Measurements from ENCODE around the gene CNGB1.
A peak's percentile ranks its signal among the peaks of the same experiment; 100 is the strongest.
"Not testable (repeated sequence)": the region's sequence is repeated elsewhere in the genome, so short reads cannot be mapped to it uniquely, and the experiment has no call there.

Gene CNGB1

DNA sequence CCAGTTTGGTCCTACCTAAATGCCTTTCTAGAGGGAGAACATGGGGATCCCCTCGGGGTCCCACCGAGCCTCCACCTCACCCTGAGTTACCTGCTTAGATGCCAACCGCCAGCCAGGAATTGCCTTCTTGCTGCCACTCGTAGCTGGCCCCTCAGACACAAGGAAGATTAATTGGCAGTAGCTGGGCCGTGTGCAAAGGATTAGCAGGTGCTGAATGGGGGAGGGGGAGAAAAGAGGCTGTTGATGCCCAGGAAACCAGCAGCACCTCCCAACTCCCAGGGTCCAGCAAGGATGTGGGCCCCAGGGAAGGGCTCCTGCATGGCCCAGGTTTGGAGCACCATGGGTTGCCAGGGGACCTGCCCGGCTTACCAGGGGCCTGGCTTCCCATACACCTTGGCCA is at the start of gene CNGB1:
TSS of gene CNGB1 (minus strand) at position 159 of the 400 bp plus-strand sequence. CDS start 3,842 bp downstream, outside the sequence.
- DNase-seq = no peak

- DNase-seq = no peak
These were observed 49.1 kb upstream of the CNGB1 start for GRCh38 chr16:58019866-58020538.

DNA sequence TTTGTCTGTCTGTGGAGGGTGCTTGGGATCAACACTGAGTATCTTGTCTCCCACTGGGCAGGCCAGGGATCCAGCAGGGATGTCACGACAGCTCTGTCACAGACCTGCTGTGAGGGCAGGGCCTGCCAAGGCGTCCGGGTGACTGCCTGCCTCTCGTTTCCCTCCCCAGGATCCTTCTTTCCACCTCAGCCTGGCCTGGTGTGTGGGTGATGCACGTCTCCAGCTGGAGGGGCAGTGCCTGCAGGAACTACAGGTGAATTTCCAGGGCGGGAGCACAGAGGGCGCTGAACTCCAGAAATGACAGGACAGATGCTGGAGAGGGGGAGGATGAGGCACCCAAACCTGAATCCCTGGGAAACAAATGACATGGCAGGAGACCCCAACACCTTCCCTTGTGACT is 47.9 kb upstream of the CNGB1 start:
- no peak for DNase-seq

DNA sequence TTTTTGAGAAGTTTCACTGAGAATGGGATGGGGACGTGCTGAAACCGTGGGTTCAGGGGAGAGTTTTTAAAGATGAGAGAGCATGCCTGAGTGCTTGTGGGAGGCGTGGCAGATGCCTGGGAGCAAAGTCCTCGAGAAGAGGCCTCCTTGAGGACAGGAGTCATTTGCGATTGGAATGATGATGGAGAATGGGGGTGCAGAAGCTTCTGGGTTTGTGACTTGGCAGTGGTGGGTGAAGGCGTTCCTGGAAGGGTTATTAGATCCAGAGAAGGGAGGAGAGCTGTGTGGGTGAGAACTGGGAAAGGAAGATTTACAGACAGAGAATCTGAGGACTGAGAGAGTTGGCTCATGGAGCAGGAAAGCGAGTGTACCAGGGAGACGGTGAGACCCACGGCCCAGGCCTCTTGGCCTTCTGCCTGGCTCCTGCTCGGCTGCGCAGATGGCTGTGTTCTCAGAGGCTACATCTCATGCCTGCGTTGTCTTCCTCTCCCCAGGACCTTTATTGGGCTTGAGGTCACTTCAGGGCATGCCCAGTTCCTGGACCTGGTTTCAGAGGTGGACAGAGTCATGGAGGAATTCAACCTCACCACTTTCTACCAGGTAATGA is 46.0 kb upstream of the CNGB1 start:
- DNase-seq = no peak

GRCh38 chr16:58013201-58013956 is 42.5 kb upstream of the CNGB1 start:
- DNase-seq = no peak

DNA sequence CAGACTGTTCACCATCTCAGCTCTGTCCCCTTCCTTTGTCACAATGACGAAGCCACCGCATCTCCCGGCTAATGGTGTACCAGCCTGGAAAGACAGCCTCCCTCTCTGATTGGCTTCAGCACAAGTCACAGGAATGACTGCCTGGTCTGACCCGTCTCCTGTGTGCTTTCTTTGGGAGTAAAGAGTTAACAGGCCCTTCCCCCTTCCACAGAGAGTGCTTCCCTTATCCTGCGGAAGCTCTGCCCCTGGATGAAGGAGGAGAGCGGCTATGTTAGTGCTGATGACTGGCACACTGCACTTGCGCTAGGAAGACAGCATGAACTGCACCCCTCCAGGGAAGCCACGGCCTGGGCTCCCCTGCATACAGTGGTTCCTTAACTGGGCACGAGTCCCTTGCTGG is 41.6 kb upstream of the CNGB1 start:
- no peak for DNase-seq

DNA sequence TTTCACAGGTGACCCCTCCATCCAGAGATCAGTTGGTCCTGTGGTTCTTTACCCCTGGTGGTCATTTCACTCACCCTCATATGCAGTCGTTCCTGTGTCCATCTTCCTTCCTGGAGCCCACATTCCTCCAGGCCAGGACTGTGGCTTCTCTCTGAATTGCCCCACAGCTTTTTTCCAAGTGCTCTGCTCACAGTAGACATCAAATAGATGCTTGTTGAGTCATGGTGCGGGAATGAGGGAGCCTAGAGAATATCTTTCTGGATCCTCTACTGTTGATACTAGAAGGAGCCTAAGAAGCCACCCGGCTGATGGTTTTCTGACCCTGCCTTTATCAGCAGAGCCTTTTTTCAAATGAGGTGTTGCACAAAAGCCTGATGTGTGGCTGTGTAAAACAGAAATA is 40.7 kb upstream of the CNGB1 start:
- DNase-seq = no peak

DNA sequence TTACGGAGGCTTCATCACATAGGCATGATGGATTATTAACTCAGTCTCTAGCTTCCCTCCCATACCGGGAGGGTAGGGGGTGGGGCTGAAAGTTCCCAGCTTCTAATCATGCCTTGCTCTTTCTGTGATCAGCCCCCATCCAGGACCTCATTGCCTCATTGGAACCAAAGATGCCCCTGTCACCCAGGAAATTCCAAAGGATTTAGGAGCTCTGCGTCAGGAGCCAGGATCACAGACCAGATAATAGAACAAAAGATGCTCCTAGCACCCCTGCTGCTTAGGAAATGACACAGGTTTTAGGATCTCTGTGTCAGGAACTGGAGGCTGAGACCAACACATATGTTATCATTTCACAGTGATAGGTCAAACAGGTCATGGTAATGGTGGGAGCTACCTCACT is 40.0 kb upstream of the CNGB1 start:
- DNase-seq = no peak

DNA sequence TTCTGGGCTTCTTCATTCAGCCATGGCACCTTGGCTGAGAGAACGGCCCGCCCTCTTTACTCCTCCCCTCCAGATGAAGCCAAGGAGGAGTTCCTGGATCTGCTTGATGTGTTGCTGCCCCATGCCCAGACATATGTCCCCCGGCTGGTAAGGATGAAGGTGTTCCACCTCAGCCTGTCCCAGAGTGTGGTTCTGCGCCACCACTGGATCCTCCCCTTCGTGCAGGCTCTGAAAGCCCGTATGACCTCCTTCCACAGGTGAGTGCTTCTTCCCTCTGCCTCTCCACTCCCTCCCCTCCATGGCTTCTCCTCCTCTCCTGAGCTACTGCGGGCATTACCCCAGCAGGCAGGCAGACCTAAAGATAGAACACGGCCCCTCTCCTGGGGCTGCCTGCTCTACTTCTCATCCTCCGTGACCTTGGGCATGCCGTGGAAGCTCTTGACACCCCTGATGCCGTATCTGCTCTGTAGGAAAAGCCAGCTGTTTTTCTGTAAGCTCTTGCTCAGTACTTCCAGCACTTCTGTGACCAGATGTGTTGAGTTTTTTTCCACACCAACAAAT is 39.0 kb upstream of the CNGB1 start:
- no peak for DNase-seq

- DNase-seq = not testable (repeated sequence)
These were observed 33.8 kb upstream of the CNGB1 start for GRCh38 chr16:58004736-58005135.

GRCh38 chr16:58002936-58003335 is 32.0 kb upstream of the CNGB1 start:
- DNase-seq = no peak

DNA sequence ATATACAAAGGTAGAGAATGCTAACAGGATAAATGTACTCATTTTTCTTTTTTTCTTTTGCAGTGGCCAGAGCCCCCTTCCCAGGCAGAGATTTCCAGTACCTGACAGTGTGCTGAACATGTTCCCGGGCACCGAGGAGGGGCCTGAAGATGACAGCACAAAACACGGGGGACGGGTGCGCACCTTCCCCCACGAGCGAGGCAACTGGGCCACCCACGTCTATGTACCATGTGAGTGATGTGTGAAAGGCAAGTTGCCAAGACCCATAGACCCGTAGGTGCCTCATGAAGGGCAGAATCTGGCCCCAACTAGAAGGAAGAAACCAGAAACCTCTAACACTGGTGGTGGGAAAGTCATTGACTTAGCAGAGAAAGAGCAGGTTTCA is 31.5 kb upstream of the CNGB1 start:
- DNase-seq = no peak

DNA sequence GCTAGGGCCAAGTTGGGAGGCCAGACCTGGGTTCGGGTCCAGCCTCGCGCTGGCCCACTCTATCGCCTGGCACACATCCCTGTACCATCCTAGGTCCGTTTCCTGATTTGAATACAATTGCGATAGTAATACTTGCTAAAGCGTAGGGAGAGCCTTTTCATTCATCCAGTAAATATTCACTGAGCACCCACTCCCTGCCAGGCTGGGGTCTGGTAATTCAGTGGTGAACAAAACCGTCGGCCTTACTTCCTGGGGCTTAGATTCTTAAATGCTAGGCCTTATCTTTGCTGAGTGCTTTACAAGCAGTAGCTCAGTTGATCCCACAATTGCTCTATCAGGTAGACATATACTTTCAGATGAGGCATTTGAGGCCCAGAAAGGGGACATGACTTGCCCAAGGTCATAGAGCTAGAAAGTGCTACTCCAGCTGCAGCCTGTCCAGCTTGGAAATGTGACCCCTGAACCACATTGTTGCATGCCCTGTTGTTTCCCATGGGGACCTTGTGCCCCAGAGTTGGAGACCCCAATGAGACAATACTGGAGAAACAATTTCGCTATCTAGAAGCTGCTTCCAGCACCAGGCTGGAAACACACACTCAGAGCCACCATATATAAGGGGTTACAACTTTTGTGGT is 31.0 kb upstream of the CNGB1 start:
- DNase-seq = no peak

- peak; percentile 64 for DNase-seq
These were observed 30.1 kb upstream of the CNGB1 start, which contains the start of gene USB1 for GRCh38 chr16:58000706-58001676. Gene USB1, plus strand, starts transcription at chr16:58001407. Its CDS starts 77 bp downstream, at chr16:58001484.

GRCh38 chr16:57999971-58000705 is 29.2 kb upstream of the CNGB1 start, which contains the start of gene ZNF319:
Gene ZNF319, minus strand, starts transcription at chr16:58000672. Its CDS starts 2,407 bp downstream, at chr16:57998265.
- no peak for DNase-seq

- no peak for DNase-seq
These were observed 28.5 kb upstream of the CNGB1 start for GRCh38 chr16:57999366-57999970.

- no peak for DNase-seq
These were observed 28.1 kb upstream of the CNGB1 start for GRCh38 chr16:57998992-57999365.

GRCh38 chr16:57998486-57998885 is 27.6 kb upstream of the CNGB1 start:
- no peak for DNase-seq

- DNase-seq = no peak
These were observed 26.8 kb upstream of the CNGB1 start for GRCh38 chr16:57997528-57998265.

DNA sequence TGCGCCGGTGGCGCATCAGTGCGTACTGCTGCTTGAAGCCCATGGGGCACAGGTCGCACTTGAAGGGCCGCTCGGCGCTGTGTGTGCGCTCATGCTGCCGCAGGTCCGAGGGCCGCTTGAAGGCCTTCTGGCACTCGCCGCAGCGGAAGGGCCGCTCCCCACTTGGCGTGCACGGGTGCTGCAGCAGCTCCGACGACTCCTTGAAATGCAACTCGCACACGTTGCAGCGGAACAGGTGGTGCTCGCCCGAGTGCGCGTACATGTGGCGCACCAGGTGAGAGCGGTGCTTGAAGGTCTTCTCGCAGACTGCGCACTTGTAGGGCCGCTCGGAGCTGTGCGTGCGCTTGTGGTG is 26.2 kb upstream of the CNGB1 start:
- no peak for DNase-seq

Data from DMS 273 treated with DMSO at 0.1 percent for 48 hours (cell line).